Breast epithelium (tissue), 3 donors: ENCODE results near the gene PTPRN2.

Experiments
- POLR2AphosphoS5 ChIP-seq, 3 donors: sonication (generic); formaldehyde crosslinking; IDR thresholded peaks; one replicate each; pipeline ENCODE4 v1.6.1; 2017; ENCODE audit warnings: antibody characterized with exemption in 3 of 3
- TF ChIP-seq, protein P1 (sequence below), 3 donors: fragments of 450-650 bp; IDR thresholded peaks; one replicate each; pipeline ENCODE4 v1.5.1; 2016 to 2017; ENCODE audit warnings: antibody characterized with exemption in 3 of 3, mild to moderate bottlenecking in 3 of 3, moderate library complexity in 3 of 3

DNA sequence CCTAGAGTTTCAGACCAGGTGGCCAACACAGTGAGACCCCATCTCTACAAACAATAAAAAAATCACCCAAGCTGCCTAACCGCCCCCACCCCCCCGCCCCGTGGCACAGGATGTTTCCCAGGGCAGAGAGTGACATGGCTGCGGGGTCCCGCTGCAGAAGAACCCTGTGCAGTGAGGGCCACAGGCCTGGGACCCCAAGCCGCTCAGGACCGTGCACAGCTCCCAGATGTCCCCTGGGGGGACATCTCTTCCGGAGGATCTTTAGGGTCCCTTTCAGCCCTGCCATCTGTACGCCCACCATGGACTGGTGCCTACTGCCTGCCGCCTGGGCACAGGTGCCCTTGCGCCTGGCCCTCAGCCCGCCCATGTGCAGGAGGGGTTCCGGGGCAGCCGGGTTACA lies 877.2 kb downstream of the PTPRN2 start:
- no peak for TF ChIP-seq POLR2AphosphoS5 (IDR thresholded peaks at IDR 0.05)
- TF ChIP-seq, protein P1, sequence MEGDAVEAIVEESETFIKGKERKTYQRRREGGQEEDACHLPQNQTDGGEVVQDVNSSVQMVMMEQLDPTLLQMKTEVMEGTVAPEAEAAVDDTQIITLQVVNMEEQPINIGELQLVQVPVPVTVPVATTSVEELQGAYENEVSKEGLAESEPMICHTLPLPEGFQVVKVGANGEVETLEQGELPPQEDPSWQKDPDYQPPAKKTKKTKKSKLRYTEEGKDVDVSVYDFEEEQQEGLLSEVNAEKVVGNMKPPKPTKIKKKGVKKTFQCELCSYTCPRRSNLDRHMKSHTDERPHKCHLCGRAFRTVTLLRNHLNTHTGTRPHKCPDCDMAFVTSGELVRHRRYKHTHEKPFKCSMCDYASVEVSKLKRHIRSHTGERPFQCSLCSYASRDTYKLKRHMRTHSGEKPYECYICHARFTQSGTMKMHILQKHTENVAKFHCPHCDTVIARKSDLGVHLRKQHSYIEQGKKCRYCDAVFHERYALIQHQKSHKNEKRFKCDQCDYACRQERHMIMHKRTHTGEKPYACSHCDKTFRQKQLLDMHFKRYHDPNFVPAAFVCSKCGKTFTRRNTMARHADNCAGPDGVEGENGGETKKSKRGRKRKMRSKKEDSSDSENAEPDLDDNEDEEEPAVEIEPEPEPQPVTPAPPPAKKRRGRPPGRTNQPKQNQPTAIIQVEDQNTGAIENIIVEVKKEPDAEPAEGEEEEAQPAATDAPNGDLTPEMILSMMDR (IDR thresholded peaks at IDR 0.05) = no peak
